Left ventricle myocardium superior (tissue), 1 donor: Measurements from ENCODE around the gene MTHFD2. TPM values are rescaled to one million over a fixed set of nuclear protein-coding genes. Genes with fewer than 3 reads are reported as not detected.
"Not testable (repeated sequence)": the region's sequence is repeated elsewhere in the genome, so short reads cannot be mapped to it uniquely, and the experiment has no call there.

Experiments used
- ATAC-seq: fragments of 200-7000 bp; cut with Tn5 transposase; one replicate; pipeline ENCODE4 v1.9.1; 2020; ENCODE audit warnings: mild to moderate bottlenecking, moderate library complexity
- DNase-seq: peaks from one replicate; pipeline ENCODE4 v3.0.0-alpha.2; 2020
- intact Hi-C: fragments of 100-400 bp; cut with micrococcal nuclease; formaldehyde crosslinking; loops from one replicate; pipeline ENCODE4 v1.11.0; 2022
- total RNA-seq: library from RNA; stranded (reverse); fragmentation: NEBNext Ultra II Directional; extraction: Animal tissue kit (Norgen Biotek cat#: 25700); gene quantifications from one replicate; pipeline ENCODE4 v1.2.1, GENCODE V29; 2021
- donor health status: DM: no; HTN: yes; CAD: no; lungs with severe emphysema.

MTHFD2 gene
- total RNA-seq, 1 donor from 2014 or later = 20.0 TPM

GRCh38 chr2:74191596-74192380 lies 6.6 kb upstream of the MTHFD2 start:
- intact Hi-C loops = no loop called here
- ATAC-seq = no peak
- DNase-seq = no peak

GRCh38 chr2:74194799-74195198 lies 3.6 kb upstream of the MTHFD2 start:
- DNase-seq = no peak
- intact Hi-C loops = no loop called here
- no peak for ATAC-seq

- DNase-seq = no peak
- intact Hi-C loops = no loop called here
- no peak for ATAC-seq
Observed at GRCh38 chr2:74197049-74197448, 1.4 kb upstream of the MTHFD2 start.

GRCh38 chr2:74198023-74198460 lies 373 bp upstream of the MTHFD2 start:
- DNase-seq (no peak), ATAC-seq (no peak)
- intact Hi-C loops = no loop called here

GRCh38 chr2:74199275-74199701 lies 873 bp downstream of the MTHFD2 start:
- ATAC-seq = no peak
- intact Hi-C loops = no loop called here
- peak; percentile 39 for DNase-seq

GRCh38 chr2:74199871-74200305 lies 1.5 kb downstream of the MTHFD2 start:
- ATAC-seq (no peak), DNase-seq (no peak)
- intact Hi-C loops = no loop called here

- ATAC-seq (no peak), DNase-seq (no peak)
- intact Hi-C loops = no loop called here
Observed at GRCh38 chr2:74201196-74201595, 2.8 kb downstream of the MTHFD2 start.

GRCh38 chr2:74201596-74201995 lies 3.2 kb downstream of the MTHFD2 start:
- intact Hi-C loops = no loop called here
- ATAC-seq (peak; percentile 42), DNase-seq (no peak)

GRCh38 chr2:74204436-74204835 lies 6.0 kb downstream of the MTHFD2 start:
- intact Hi-C loops = no loop called here
- no peak for DNase-seq
- ATAC-seq = no peak

GRCh38 chr2:74205113-74205512 lies 6.7 kb downstream of the MTHFD2 start:
- DNase-seq (no peak), ATAC-seq (no peak)
- intact Hi-C loops = no loop called here

GRCh38 chr2:74205596-74205995 lies 7.2 kb downstream of the MTHFD2 start:
- ATAC-seq = no peak
- intact Hi-C loops = no loop called here

GRCh38 chr2:74206180-74206688 lies 7.8 kb downstream of the MTHFD2 start:
- intact Hi-C loops = no loop called here
- ATAC-seq = peak; percentile 55

More at GRCh38 chr2:74205596-74205995, 7.2 kb downstream of the MTHFD2 start:
- DNase-seq = no peak

GRCh38 chr2:74212702-74213410 lies 14.4 kb downstream of the MTHFD2 start:
- no peak for ATAC-seq
- no peak for DNase-seq
- intact Hi-C loops = no loop called here

More at GRCh38 chr2:74206180-74206688, 7.8 kb downstream of the MTHFD2 start:
- no peak for DNase-seq

- ATAC-seq, intact Hi-C loops, DNase-seq: not testable (repeated sequence)
Observed at GRCh38 chr2:74215771-74216170, 17.4 kb downstream of the MTHFD2 start.

GRCh38 chr2:74216642-74217041 lies 18.2 kb downstream of the MTHFD2 start:
- DNase-seq (no peak), ATAC-seq (no peak)
- intact Hi-C loops = no loop called here

- ATAC-seq = no peak
- intact Hi-C loops = no loop called here
Observed at GRCh38 chr2:74219846-74220486, 21.6 kb downstream of the MTHFD2 start.

GRCh38 chr2:74221091-74221490 lies 22.7 kb downstream of the MTHFD2 start:
- ATAC-seq (no peak), DNase-seq (no peak)
- intact Hi-C loops = no loop called here

More at GRCh38 chr2:74219846-74220486, 21.6 kb downstream of the MTHFD2 start:
- DNase-seq = no peak

GRCh38 chr2:74221604-74222299 lies 23.3 kb downstream of the MTHFD2 start:
- no peak for ATAC-seq
- intact Hi-C loops = no loop called here

GRCh38 chr2:74222300-74222650 lies 23.9 kb downstream of the MTHFD2 start:
- ATAC-seq (no peak), DNase-seq (no peak)
- intact Hi-C loops = no loop called here

More at GRCh38 chr2:74221604-74222299, 23.3 kb downstream of the MTHFD2 start:
- no peak for DNase-seq
